Brain microvascular endothelial cell (primary cell): Measurements from ENCODE around the gene IFT57.

Experiments used
- DNase-seq: peaks from one replicate; pipeline ENCODE4 v3.0.0-alpha.2; 2020
- H3K27ac ChIP-seq: fragments of 250-450 bp; sonication (Bioruptor Pico); 2 replicates; pipeline ENCODE4 v1.5.1; 2020; ENCODE audit warnings: mild to moderate bottlenecking, moderate library complexity
- H3K27me3 ChIP-seq: fragments of 250-450 bp; sonication (Bioruptor Pico); replicated peaks from 2 replicates; pipeline ENCODE4 v1.5.1; 2020; ENCODE audit warnings: mild to moderate bottlenecking
- H3K36me3 ChIP-seq: fragments of 250-450 bp; sonication (Bioruptor Pico); replicated peaks from 2 replicates; pipeline ENCODE4 v1.5.1; 2020; ENCODE audit warnings: mild to moderate bottlenecking
- H3K4me3 ChIP-seq: 2 replicates; pipeline ENCODE4 v1.5.1; 2011; ENCODE audit warnings: low read depth, mild to moderate bottlenecking, control low read depth, low read length, moderate library complexity
- CTCF ChIP-seq: IDR thresholded peaks from 2 replicates; pipeline ENCODE4 v1.5.1; 2011; ENCODE audit warnings: low read depth, mild to moderate bottlenecking, moderate library complexity, low read length, control low read depth, inconsistent platforms; ENCODE audit errors: missing control alignments
- in situ Hi-C: cut with HindIII; loops from 2 replicates; pipeline ENCODE4 v1.10.0; 2017; ENCODE audit warnings: low sequenced_read_pairs, low pct_ligation_motif_present

Gene IFT57

DNA sequence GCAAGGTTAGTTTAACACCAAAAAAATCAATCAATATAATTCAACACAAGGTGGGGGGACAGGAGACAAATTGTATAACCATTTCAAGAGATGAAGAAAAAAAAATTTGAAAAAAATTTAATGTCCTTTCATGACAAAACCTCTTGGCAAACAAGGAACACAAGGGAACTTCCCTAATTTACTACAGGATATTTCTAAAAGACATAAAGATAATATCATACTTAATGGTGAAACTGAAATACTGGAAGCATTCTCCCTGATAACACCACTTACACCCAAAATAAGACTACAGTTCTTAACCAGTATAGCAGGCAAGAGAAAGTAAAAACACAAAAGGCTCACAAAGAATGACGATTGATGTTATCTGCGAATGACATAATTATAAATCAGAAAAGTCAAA, 44.7 kb downstream of the IFT57 start:
- Histone ChIP-seq H3K27ac (no peak overlapping the region), H3K4me3 (no peak overlapping the region), H3K36me3 (no peaks in the 10 kb centered on the region), H3K27me3 (no peaks in the 10 kb centered on the region)
- no peak for TF ChIP-seq CTCF
- no peak for DNase-seq
- in situ Hi-C loops = no loop called here

- TF ChIP-seq CTCF = no peak
- H3K27ac ChIP-seq = no peak overlapping the region
- in situ Hi-C loops = no loop called here
- H3K36me3 ChIP-seq = no peaks in the 10 kb centered on the region
- DNase-seq = no peak
- no peak overlapping the region for H3K4me3 ChIP-seq
- H3K27me3 ChIP-seq = no peaks in the 10 kb centered on the region
Observed at GRCh38 chr3:108175352-108175751, 46.9 kb downstream of the IFT57 start.

GRCh38 chr3:108171106-108171505, 51.1 kb downstream of the IFT57 start:
- in situ Hi-C loops = no loop called here
- no peak for DNase-seq
- no peaks in the 10 kb centered on the region for H3K36me3 ChIP-seq
- TF ChIP-seq CTCF = no peak
- H3K27ac ChIP-seq = no peak overlapping the region
- no peak overlapping the region for H3K4me3 ChIP-seq
- H3K27me3 ChIP-seq = no peaks in the 10 kb centered on the region

GRCh38 chr3:108164391-108164790, 57.8 kb downstream of the IFT57 start:
- Histone ChIP-seq H3K27me3 (no peaks in the 10 kb centered on the region), H3K36me3 (no peaks in the 10 kb centered on the region), H3K27ac (no peak overlapping the region), H3K4me3 (no peak overlapping the region)
- TF ChIP-seq CTCF = no peak
- in situ Hi-C loops = no loop called here
- no peak for DNase-seq

DNA sequence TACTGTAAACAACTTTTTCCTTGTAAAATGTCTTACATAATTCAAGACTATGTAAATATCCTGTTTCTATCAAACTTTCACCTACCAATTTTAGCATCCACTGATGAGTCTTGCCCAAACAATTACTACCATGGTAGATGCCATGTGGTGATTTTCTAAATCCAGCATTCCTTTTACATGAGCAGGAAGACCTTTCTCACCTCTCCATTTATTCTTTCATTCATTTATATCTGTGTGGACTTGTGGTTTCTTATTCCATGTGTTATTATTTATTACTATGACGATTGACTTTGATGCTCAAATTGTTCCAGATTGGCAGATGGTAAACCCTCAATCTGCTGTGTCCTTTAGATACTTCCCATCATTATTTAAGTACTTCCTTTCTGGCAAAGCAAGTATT, 62.4 kb downstream of the IFT57 start:
- no peak for TF ChIP-seq CTCF
- no peak overlapping the region for H3K4me3 ChIP-seq
- no peak overlapping the region for H3K27ac ChIP-seq
- in situ Hi-C loops = no loop called here
- no peak for DNase-seq
- no peaks in the 10 kb centered on the region for H3K27me3 ChIP-seq
- no peaks in the 10 kb centered on the region for H3K36me3 ChIP-seq

GRCh38 chr3:108159105-108159504, 63.1 kb downstream of the IFT57 start:
- no peak for DNase-seq
- in situ Hi-C loops = no loop called here
- Histone ChIP-seq H3K4me3 (no peak overlapping the region), H3K36me3 (no peaks in the 10 kb centered on the region), H3K27ac (no peak overlapping the region), H3K27me3 (no peaks in the 10 kb centered on the region)
- TF ChIP-seq CTCF = no peak
